ENCODE data around the gene CMSS1. TPM values are rescaled to one million over a fixed set of nuclear protein-coding genes. Genes with fewer than 3 reads are reported as not detected.
A peak's percentile ranks its signal among the peaks of the same experiment; 100 is the strongest.

The CMSS1 gene
- total and polyA plus RNA-seq, 8 donors = 2.7 to 33.3 (median 22.1) TPM

DNA sequence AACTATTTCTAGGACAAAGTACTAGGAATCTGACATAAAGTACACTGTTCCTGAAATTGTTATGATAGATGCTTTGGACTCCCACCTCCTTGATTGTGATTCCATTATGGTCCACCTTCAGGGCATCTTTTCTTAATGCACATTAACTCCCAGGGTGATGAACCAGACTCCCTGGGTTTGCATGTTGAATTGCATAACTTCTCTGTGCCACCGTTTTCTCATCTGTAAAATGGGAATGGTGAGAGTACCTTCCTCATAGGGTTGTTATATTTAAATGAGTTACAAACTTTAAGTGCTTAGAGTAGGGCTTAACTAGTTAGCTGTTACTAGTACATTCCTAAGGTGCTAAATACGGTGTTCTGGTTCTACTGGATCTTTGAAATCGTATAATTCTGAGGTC lies 81.9 kb downstream of the CMSS1 start:
- intact Hi-C loops (cut with DNase I; ENCODE audit: low total_unique reads) = no loop called here
- Histone ChIP-seq H3K9me3 (no peaks in the 10 kb centered on the region), H3K27ac (no peak overlapping the region), H3K36me3 (no peaks in the 10 kb centered on the region), H3K4me1 (peaks cover 4 to 35% (median 15%) of the 10 kb centered on the region in 4 donors), H3K4me3 (no peak overlapping the region), H3K27me3 (no peaks in the 10 kb centered on the region)
- WGBS, 5 donors = 94 to 98% (median 95%) methylated on average over 3 of the region's 3 CpGs
- TF ChIP-seq POLR2A (IDR thresholded peaks at IDR 0.05) (no peak), EP300 (IDR thresholded peaks at IDR 0.05) (no peak), CTCF (IDR thresholded peaks at IDR 0.05) (no peak), POLR2AphosphoS5 (IDR thresholded peaks at IDR 0.05) (no peak)
- no peak for DNase-seq

DNA sequence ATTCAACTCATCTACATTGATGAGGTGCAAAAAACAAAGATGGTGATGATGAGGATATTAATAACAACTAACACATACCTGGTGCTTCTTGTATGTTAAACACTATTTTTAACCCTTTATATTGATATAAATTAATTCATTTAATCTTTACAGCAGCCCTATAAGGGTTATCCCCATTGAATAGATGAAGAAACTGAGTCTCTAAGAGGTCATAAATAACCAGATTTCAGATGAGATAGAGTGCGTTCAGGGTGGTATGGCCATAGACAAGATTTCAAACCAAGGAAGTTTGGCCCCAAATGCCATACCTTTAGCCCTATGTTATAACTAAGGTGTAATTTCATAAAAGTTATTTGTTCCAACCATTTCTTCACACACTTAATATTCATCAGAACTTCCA lies 82.6 kb downstream of the CMSS1 start:
- Histone ChIP-seq H3K27ac (peak overlapping the region in 4 of 5 donors; percentile 16 to 76 (median 34)), H3K4me1 (peaks cover 4 to 35% (median 15%) of the 10 kb centered on the region in 4 donors), H3K27me3 (no peaks in the 10 kb centered on the region), H3K36me3 (no peaks in the 10 kb centered on the region), H3K4me3 (no peak overlapping the region), H3K9me3 (no peaks in the 10 kb centered on the region)
- no peak for DNase-seq
- 94 to 100% (median 100%) methylated on average over 1 of the region's 1 CpG for WGBS, 5 donors
- no peak for TF ChIP-seq POLR2AphosphoS5 (IDR thresholded peaks at IDR 0.05)
- no peak for TF ChIP-seq CTCF (IDR thresholded peaks at IDR 0.05)
- no peak for TF ChIP-seq EP300 (IDR thresholded peaks at IDR 0.05)
- no peak for TF ChIP-seq POLR2A (IDR thresholded peaks at IDR 0.05)
- intact Hi-C loops (cut with DNase I; ENCODE audit: low total_unique reads) = no loop called here

- TF ChIP-seq EP300 (IDR thresholded peaks at IDR 0.05) (no peak), POLR2AphosphoS5 (IDR thresholded peaks at IDR 0.05) (peak in 2 of 3 donors; percentile 14 to 30)
- no peaks in the 10 kb centered on the region for H3K9me3 ChIP-seq
- peak in 1 of 2 donors; percentile 70 for DNase-seq
- WGBS, 5 donors = 14 to 23% (median 17%) methylated on average over 6 of the region's 6 CpGs
- peak overlapping the region in 4 of 5 donors; percentile 16 to 76 (median 34) for H3K27ac ChIP-seq
- no peaks in the 10 kb centered on the region for H3K27me3 ChIP-seq
- no peak overlapping the region for H3K4me3 ChIP-seq
- H3K36me3 ChIP-seq = no peaks in the 10 kb centered on the region
- peaks cover 4 to 26% (median 12%) of the 10 kb centered on the region in 4 donors for H3K4me1 ChIP-seq
- intact Hi-C loops (cut with DNase I; ENCODE audit: low total_unique reads) = no loop called here
Measured at GRCh38 chr3:99901200-99901926, 83.7 kb downstream of the CMSS1 start.

DNA sequence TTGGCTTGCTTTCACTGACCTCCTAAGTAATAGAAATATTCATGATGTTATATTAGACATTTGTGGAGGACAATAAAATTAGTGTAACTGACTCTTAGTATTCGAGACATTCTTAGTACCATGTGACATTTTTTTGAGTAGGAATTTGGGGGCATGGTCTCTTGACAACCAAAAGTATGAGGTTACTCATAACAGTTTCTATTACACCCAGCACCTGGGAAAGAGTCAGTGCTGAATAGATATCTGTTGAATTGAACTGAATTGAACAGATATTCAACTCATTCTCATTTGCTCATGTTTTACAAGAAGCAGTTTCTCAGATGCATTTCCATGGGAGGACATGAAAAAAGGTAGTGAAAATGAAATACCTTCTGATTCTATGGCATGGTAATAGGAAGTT lies 84.4 kb downstream of the CMSS1 start:
- TF ChIP-seq CTCF (IDR thresholded peaks at IDR 0.05) = no peak
- TF ChIP-seq POLR2AphosphoS5 (IDR thresholded peaks at IDR 0.05) = no peak
- no peak for TF ChIP-seq POLR2A (IDR thresholded peaks at IDR 0.05)
- TF ChIP-seq EP300 (IDR thresholded peaks at IDR 0.05) = no peak
- no peaks in the 10 kb centered on the region for H3K36me3 ChIP-seq
- H3K27me3 ChIP-seq = no peaks in the 10 kb centered on the region
- intact Hi-C loops (cut with DNase I; ENCODE audit: low total_unique reads) = no loop called here
- DNase-seq = no peak
- no peaks in the 10 kb centered on the region for H3K9me3 ChIP-seq
- peak overlapping the region in 3 of 5 donors; percentile 16 to 76 (median 51) for H3K27ac ChIP-seq
- H3K4me1 ChIP-seq = peaks cover 4 to 22% (median 12%) of the 10 kb centered on the region in 4 donors
- WGBS, 5 donors = 67 to 85% (median 76%) methylated on average over 1 of the region's 1 CpG
- H3K4me3 ChIP-seq = no peak overlapping the region

GRCh38 chr3:99903869-99904268 lies 86.2 kb downstream of the CMSS1 start:
- DNase-seq = no peak
- H3K27ac ChIP-seq = peak overlapping the region in 1 of 5 donors; percentile 54
- H3K4me1 ChIP-seq = peaks cover 4 to 22% (median 12%) of the 10 kb centered on the region in 4 donors
- H3K36me3 ChIP-seq = no peaks in the 10 kb centered on the region
- no peak overlapping the region for H3K4me3 ChIP-seq
- no peaks in the 10 kb centered on the region for H3K9me3 ChIP-seq
- intact Hi-C loops (cut with DNase I; ENCODE audit: low total_unique reads) = no loop called here
- TF ChIP-seq POLR2A (IDR thresholded peaks at IDR 0.05) = no peak
- no peak for TF ChIP-seq CTCF (IDR thresholded peaks at IDR 0.05)
- no peak for TF ChIP-seq EP300 (IDR thresholded peaks at IDR 0.05)
- no peaks in the 10 kb centered on the region for H3K27me3 ChIP-seq
